SK-N-MC (cell line): ENCODE data around the gene TUNAR.
A peak's percentile ranks its signal among the peaks of the same experiment; 100 is the strongest.

Experiments
- DNase-seq: peaks from one replicate; pipeline ENCODE4 v3.0.0-alpha.2; 2011; ENCODE audit warnings: low read depth, low spot score
- H3K27ac ChIP-seq: fragments of 200-600 bp; sonication (generic); 2 replicates; pipeline ENCODE4 v1.5.1; 2016; ENCODE audit warnings: mixed run types
- H3K36me3 ChIP-seq: fragments of 200-600 bp; sonication (generic); 2 replicates; pipeline ENCODE4 v1.6.1; 2017; ENCODE audit warnings: antibody characterized with exemption, low read length, mixed read lengths; ENCODE audit not compliant: insufficient read depth
- H3K4me3 ChIP-seq: fragments of 200-600 bp; sonication (generic); 2 replicates; pipeline ENCODE4 v1.5.1; 2016
- H3K9ac ChIP-seq: fragments of 200-600 bp; sonication (generic); 2 replicates; pipeline ENCODE4 v1.8.0; 2017; ENCODE audit warnings: mixed run types, mixed read lengths; ENCODE audit not compliant: insufficient read length
- H3K9me3 ChIP-seq: fragments of 200-600 bp; sonication (generic); 2 replicates; pipeline ENCODE4 v1.6.1; 2017; ENCODE audit warnings: low read depth, mild to moderate bottlenecking, antibody characterized with exemption, low read length, moderate library complexity, mixed read lengths
- EZH2 ChIP-seq: fragments of 200-600 bp; sonication (generic); IDR thresholded peaks from one replicate; pipeline ENCODE4 v1.6.1; 2017; ENCODE audit warnings: antibody characterized with exemption
- FOXP2 ChIP-seq: optimal IDR thresholded peaks from 2 replicates; pipeline ENCODE3; 2011; ENCODE audit warnings: mild to moderate bottlenecking, moderate library complexity; ENCODE audit not compliant: insufficient read depth; ENCODE audit errors: extremely low read length, control extremely low read depth
- POLR2AphosphoS5 ChIP-seq: IDR thresholded peaks from 2 replicates; pipeline ENCODE4 v1.6.1; 2012; ENCODE audit warnings: mild to moderate bottlenecking, low read depth, low read length, borderline replicate concordance

The TUNAR gene

DNA sequence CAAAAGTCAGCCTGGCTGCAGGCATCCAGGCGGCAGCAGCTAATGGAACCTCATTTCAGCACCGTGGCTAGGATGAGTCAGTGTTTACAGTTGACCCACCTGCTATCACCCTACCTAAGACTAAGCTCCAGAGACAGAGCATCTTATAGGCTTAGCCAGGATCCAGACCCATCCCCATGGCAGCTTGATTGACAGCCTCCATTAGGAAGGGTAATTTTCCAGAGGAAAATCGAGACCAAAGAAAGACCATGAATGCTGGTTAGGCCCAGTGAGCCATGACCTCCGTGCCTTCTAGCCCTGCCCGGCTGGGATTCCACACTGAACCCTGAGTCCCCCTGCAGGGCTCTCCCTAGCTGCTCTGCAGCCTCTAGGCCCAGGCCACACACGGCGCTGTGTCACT, 38.7 kb downstream of the TUNAR start:
- Histone ChIP-seq H3K9ac (no peak overlapping the region), H3K36me3 (no peaks in the 10 kb centered on the region), H3K27ac (no peak overlapping the region), H3K4me3 (no peak overlapping the region), H3K9me3 (no peaks in the 10 kb centered on the region)
- no peak for DNase-seq
- TF ChIP-seq EZH2 (no peak), POLR2AphosphoS5 (no peak), FOXP2 (no peak)

DNA sequence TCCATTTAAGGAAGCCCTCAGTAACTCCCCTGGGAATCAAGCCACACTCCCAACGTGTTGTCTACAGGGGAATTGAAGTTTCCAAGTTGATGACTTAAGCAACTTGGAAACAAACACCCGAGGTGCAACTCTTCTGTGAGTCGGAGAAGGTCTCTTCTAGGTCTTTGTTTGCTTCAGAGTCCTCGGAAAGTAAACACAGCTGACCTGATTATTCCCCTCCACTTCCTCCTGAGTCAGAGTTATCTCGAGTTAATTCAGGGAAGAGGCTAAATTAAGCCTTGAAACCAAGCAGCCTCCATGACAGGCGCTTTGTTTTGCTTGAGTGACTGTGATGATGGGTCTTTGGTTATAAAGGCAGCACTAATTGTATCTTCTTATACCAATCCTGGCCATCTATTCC, 41.8 kb downstream of the TUNAR start:
- no peaks in the 10 kb centered on the region for H3K36me3 ChIP-seq
- H3K9ac ChIP-seq = no peak overlapping the region
- DNase-seq = no peak
- H3K4me3 ChIP-seq = no peak overlapping the region
- no peak overlapping the region for H3K27ac ChIP-seq
- TF ChIP-seq FOXP2 (no peak), POLR2AphosphoS5 (no peak), EZH2 (no peak)
- no peaks in the 10 kb centered on the region for H3K9me3 ChIP-seq

DNA sequence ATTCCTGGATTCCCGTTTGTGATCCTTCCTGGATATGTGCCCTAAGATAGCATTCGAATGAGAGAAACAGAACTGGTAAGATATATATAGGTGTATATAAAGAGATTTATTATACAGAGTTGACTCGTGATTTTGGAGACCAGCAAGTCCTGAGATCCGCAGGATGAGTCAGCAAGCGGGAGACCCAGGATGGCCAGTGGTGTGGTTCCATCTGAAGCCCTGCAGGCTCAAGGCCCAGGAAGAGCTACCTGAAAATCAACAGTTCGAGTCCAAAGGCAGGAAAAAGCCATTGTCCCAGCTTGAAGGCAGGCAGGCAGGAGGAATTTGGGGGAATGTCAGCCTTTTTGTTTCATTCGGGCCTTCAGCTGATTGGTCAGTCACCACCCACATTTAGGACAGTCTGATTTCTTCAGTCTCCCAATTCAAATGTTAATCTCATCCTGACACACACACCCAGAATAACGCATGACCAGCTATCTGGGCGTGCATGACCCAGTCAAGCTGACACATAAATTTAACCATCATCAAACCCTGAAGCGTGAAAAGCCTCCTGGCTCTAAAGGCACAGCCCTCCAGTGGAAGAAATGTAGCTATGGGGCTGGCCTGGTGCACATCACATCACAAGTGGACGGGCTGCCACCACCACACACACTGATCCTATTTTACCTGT, 44.3 kb downstream of the TUNAR start:
- H3K27ac ChIP-seq = no peak overlapping the region
- no peak for DNase-seq
- no peaks in the 10 kb centered on the region for H3K36me3 ChIP-seq
- TF ChIP-seq FOXP2 = no peak
- no peak for TF ChIP-seq POLR2AphosphoS5
- no peak for TF ChIP-seq EZH2
- H3K9me3 ChIP-seq = no peaks in the 10 kb centered on the region
- H3K9ac ChIP-seq = no peak overlapping the region
- H3K4me3 ChIP-seq = no peak overlapping the region

DNA sequence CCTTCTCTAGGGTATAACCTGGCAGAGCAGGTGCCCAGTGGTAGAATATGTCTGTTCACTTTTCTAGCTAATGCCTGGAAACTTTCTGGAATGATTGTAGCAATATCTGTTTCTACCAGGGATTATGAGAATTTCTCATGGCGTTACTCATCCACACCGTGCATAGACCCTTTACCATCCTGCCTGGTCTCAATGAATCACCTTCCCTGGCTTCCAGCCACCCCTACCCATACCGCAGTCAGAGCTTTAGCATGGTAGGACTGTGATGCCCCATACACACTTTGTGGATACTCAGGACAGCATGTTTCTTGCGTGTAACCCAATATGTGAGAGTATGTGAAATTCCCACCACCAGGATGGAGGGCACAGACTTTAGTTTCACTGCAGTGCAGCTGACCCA, 45.4 kb downstream of the TUNAR start:
- TF ChIP-seq EZH2 (no peak), FOXP2 (no peak), POLR2AphosphoS5 (no peak)

DNA sequence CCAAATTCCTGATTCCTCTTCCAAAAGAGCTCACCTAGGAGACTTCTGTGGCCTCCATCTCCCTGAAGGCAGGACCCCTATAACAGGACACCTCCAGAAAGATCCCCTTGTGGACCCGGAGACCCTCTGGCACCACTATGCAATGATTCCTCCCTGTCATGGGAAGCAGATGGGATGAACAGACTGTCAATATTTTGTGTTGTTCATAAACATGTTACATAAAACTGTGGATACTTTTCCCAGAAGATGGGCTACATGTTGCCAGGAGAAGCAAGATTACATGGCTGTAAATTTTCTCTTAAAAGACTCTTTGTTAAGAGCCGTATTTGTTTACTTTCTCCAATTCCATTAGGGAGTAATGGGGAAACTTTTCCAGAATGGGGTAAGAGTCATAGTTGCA, 52.1 kb downstream of the TUNAR start:
- H3K4me3 ChIP-seq = no peak overlapping the region
- no peak for DNase-seq
- no peaks in the 10 kb centered on the region for H3K36me3 ChIP-seq
- no peaks in the 10 kb centered on the region for H3K9me3 ChIP-seq
- TF ChIP-seq FOXP2 (no peak), POLR2AphosphoS5 (no peak), EZH2 (no peak)
- no peak overlapping the region for H3K27ac ChIP-seq
- no peak overlapping the region for H3K9ac ChIP-seq

More for the DNA sequence above, 45.4 kb downstream of the TUNAR start:
- no peaks in the 10 kb centered on the region for H3K9me3 ChIP-seq
- no peak for DNase-seq
- no peak overlapping the region for H3K4me3 ChIP-seq
- no peak overlapping the region for H3K9ac ChIP-seq
- no peak overlapping the region for H3K27ac ChIP-seq
- no peaks in the 10 kb centered on the region for H3K36me3 ChIP-seq

DNA sequence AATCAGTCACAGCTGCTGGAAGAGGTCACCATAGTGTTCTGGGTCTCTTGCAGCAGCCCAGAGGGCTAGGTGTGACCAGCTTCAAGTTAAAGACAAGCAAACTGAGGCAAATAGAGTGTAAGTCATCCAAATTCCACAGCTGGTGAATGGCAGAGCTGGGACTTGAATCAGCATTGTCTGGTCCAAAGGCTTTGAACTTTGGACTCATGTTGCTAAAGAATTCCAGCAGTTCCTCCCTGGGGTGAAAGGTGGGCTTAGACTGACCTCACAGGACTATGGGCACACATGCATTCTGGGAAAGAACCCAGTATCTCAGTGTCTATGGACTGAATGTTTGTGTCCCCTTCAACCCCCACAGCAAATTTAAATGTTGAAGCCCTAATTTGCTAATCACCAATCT, 54.8 kb downstream of the TUNAR start:
- no peak overlapping the region for H3K9ac ChIP-seq
- DNase-seq = no peak
- H3K9me3 ChIP-seq = no peaks in the 10 kb centered on the region
- H3K4me3 ChIP-seq = no peak overlapping the region
- no peak overlapping the region for H3K27ac ChIP-seq
- no peak for TF ChIP-seq POLR2AphosphoS5
- TF ChIP-seq FOXP2 = no peak
- TF ChIP-seq EZH2 = no peak
- H3K36me3 ChIP-seq = no peaks in the 10 kb centered on the region

DNA sequence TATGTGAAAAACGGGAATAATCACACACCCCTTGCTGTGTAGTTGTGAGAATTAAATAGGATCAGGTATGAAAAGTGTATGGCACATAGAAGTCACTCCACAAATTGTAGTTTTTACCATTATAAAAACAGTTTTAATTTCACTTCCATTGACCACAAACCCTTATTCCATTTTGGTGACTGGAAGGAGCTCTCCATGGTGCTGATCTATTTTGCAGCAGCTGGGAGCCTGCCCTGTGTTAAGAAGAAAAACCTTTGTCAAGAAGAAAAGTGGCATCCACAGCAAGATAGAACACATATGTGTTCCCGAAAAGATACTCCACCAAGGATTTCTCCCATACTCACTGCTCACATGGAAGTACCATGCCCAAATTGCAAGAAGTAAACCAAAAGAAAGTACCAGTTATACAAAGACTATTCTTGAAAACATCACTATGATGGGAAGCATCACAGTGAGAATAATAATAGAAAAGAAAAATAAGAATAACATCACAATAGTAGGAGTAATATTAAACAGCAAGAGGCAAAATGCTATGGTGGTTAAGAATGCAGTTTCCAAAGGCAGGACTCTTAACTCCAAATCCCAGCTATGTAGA, 58.7 kb downstream of the TUNAR start:
- H3K4me3 ChIP-seq = no peak overlapping the region
- H3K27ac ChIP-seq = no peak overlapping the region
- DNase-seq = peak; percentile 10
- no peaks in the 10 kb centered on the region for H3K9me3 ChIP-seq
- no peaks in the 10 kb centered on the region for H3K36me3 ChIP-seq
- TF ChIP-seq EZH2 (no peak), FOXP2 (no peak), POLR2AphosphoS5 (no peak)
- H3K9ac ChIP-seq = no peak overlapping the region

DNA sequence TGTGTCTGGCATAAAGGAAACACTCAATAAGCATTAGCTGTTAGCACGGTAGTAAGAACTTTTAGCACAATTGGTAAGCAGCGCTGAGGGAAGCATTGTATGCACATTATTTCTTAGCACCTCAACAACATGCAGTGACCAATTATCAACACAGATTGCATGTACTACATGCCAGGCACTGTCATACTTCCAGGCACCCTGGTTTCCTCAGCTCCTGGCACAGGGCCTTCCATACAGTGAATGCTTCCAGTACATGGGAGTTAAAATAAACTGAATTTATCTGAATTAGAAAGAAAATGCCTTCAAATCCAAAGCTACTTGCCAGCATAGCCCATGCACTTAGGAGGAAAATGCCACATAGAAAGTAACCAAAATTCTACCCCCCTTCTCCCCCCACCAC, 59.4 kb downstream of the TUNAR start:
- H3K9me3 ChIP-seq = no peaks in the 10 kb centered on the region
- no peak overlapping the region for H3K9ac ChIP-seq
- DNase-seq = no peak
- H3K36me3 ChIP-seq = no peaks in the 10 kb centered on the region
- no peak for TF ChIP-seq POLR2AphosphoS5
- TF ChIP-seq EZH2 = no peak
- no peak for TF ChIP-seq FOXP2
- H3K4me3 ChIP-seq = no peak overlapping the region
- no peak overlapping the region for H3K27ac ChIP-seq
